WTC11 (cell line): ENCODE measurements around the gene AKT1S1.

Experiments
- CBFB ChIP-seq: sonication (generic); formaldehyde crosslinking; IDR thresholded peaks from 2 replicates; pipeline ENCODE4 v1.8.1; 2022; ENCODE audit warnings: mild to moderate bottlenecking, low read depth, missing genetic modification reagents
- FOXJ3 ChIP-seq: sonication (generic); formaldehyde crosslinking; IDR thresholded peaks from 2 replicates; pipeline ENCODE4 v1.9.0; 2021; ENCODE audit warnings: missing genetic modification reagents, mild to moderate bottlenecking, borderline replicate concordance
- KAT7 ChIP-seq: sonication (generic); formaldehyde crosslinking; IDR thresholded peaks from 2 replicates; pipeline ENCODE4 v1.8.1; 2023; ENCODE audit warnings: missing genetic modification reagents, mild to moderate bottlenecking, borderline replicate concordance
- NFYB ChIP-seq: sonication (generic); formaldehyde crosslinking; conservative IDR thresholded peaks from 2 replicates; pipeline ENCODE4 v1.8.0; 2022; ENCODE audit warnings: low read depth, missing genetic modification reagents
- NR3C1 ChIP-seq: sonication (generic); formaldehyde crosslinking; conservative IDR thresholded peaks from 2 replicates; pipeline ENCODE4 v1.8.1; 2023; ENCODE audit warnings: low read depth, mild to moderate bottlenecking, missing genetic modification reagents
- TF ChIP-seq, protein P1 (sequence below): sonication (generic); formaldehyde crosslinking; IDR thresholded peaks from 2 replicates; pipeline ENCODE4 v1.8.1; 2022; ENCODE audit warnings: low read depth, missing genetic modification reagents, borderline replicate concordance
- TF ChIP-seq, protein P2 (sequence below): fragments of 200-600 bp; IDR thresholded peaks from 2 replicates; pipeline ENCODE4 v1.8.0; 2022; ENCODE audit warnings: antibody characterized with exemption
- TF ChIP-seq, protein P3 (sequence below): sonication (generic); formaldehyde crosslinking; IDR thresholded peaks from 2 replicates; pipeline ENCODE4 v1.8.0; 2022; ENCODE audit warnings: mild to moderate bottlenecking, missing genetic modification reagents
- TF ChIP-seq, protein P4 (sequence below): sonication (generic); formaldehyde crosslinking; IDR thresholded peaks from 2 replicates; pipeline ENCODE4 v1.8.0; 2022; ENCODE audit warnings: mild to moderate bottlenecking, missing genetic modification reagents

DNA sequence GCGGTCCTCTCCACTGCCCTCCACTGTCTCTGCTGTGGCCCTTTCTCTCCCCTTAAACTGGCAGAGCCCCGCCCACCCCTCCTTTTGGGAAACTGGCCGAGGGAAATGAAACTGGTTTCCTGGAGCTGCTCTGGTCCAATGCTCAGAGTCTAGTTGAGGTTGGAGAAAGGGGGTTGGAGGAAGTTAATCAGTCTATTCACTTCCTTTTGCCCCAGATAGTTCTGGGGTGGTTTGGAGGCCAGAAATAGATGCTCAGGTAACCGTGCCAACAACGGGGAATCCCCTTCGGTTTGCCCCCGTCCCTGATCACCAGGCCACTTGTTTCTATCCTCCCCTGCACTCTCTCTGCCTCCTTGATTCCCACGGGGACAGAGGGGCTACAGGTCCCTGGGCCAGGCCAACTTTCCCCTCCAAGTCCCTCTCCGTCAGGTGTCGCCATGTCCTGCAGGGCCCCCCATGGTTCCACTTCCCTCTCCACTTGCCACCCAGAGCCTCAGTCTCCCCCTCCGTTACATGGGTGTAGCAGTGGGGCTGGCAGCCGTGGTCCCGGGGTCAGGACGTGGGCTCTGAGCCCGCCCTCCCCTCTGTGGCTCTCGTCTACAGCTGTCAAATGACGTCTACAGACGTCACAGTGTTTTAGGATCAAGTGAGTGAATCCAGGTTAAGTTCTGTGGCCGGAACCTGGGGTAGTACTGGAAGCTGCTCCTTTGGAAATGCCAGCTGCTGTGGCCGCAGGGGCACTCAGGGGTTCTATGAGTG, 19.9 kb upstream of the AKT1S1 start, which contains the start of gene IL4I1:
- TF ChIP-seq KAT7 (CRISPR knock-in tag) (no peak), CBFB (CRISPR knock-in tag) (no peak), NFYB (CRISPR knock-in tag) (no peak), NR3C1 (CRISPR knock-in tag) (no peak), FOXJ3 (no peak)
- TF ChIP-seq, protein P1, sequence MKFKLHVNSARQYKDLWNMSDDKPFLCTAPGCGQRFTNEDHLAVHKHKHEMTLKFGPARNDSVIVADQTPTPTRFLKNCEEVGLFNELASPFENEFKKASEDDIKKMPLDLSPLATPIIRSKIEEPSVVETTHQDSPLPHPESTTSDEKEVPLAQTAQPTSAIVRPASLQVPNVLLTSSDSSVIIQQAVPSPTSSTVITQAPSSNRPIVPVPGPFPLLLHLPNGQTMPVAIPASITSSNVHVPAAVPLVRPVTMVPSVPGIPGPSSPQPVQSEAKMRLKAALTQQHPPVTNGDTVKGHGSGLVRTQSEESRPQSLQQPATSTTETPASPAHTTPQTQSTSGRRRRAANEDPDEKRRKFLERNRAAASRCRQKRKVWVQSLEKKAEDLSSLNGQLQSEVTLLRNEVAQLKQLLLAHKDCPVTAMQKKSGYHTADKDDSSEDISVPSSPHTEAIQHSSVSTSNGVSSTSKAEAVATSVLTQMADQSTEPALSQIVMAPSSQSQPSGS (CRISPR knock-in tag) = no peak
- TF ChIP-seq, protein P2, sequence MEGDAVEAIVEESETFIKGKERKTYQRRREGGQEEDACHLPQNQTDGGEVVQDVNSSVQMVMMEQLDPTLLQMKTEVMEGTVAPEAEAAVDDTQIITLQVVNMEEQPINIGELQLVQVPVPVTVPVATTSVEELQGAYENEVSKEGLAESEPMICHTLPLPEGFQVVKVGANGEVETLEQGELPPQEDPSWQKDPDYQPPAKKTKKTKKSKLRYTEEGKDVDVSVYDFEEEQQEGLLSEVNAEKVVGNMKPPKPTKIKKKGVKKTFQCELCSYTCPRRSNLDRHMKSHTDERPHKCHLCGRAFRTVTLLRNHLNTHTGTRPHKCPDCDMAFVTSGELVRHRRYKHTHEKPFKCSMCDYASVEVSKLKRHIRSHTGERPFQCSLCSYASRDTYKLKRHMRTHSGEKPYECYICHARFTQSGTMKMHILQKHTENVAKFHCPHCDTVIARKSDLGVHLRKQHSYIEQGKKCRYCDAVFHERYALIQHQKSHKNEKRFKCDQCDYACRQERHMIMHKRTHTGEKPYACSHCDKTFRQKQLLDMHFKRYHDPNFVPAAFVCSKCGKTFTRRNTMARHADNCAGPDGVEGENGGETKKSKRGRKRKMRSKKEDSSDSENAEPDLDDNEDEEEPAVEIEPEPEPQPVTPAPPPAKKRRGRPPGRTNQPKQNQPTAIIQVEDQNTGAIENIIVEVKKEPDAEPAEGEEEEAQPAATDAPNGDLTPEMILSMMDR = no peak
- TF ChIP-seq, protein P3, sequence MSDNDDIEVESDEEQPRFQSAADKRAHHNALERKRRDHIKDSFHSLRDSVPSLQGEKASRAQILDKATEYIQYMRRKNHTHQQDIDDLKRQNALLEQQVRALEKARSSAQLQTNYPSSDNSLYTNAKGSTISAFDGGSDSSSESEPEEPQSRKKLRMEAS (CRISPR knock-in tag) = no peak
- TF ChIP-seq, protein P4, sequence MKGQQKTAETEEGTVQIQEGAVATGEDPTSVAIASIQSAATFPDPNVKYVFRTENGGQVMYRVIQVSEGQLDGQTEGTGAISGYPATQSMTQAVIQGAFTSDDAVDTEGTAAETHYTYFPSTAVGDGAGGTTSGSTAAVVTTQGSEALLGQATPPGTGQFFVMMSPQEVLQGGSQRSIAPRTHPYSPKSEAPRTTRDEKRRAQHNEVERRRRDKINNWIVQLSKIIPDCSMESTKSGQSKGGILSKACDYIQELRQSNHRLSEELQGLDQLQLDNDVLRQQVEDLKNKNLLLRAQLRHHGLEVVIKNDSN = no peak
